Panc1 (cell line): ENCODE results near the gene C1QTNF4. TPM values are rescaled to one million over a fixed set of nuclear protein-coding genes. Genes with fewer than 3 reads are reported as not detected.
A peak's percentile ranks its signal among the peaks of the same experiment; 100 is the strongest.

ENCODE experiments used
- ATAC-seq: fragments of 200-7000 bp; cut with Tn5 transposase; 2 replicates; pipeline ENCODE4 v1.9.1; 2020; ENCODE audit warnings: mild to moderate bottlenecking, moderate library complexity
- BruUV-seq: library from RNA; stranded (reverse); fragments of 400-500 nt; replicated peaks from 2 replicates; lab custom pipeline; 2021; lab: Mats Ljungman, UMichigan
- CTCF ChIA-PET: fragments of 300-600 bp; sonication (Branson Sonifier 250); formaldehyde crosslinking; loops from one replicate; lab custom pipeline; 2022; ENCODE audit warnings: antibody characterized with exemption; lab: Charles Lee
- POLR2A ChIA-PET: fragments of 300-600 bp; sonication (Branson Sonifier 250); formaldehyde crosslinking; loops from one replicate; lab custom pipeline; 2022; ENCODE audit warnings: antibody characterized with exemption; lab: Charles Lee
- DNase-seq: peaks from one replicate; pipeline ENCODE4 v3.0.0-alpha.2; 2010; ENCODE audit warnings: low read depth, low spot score
- H3K27ac ChIP-seq: 2 replicates; pipeline ENCODE4 v1.5.1; 2011; ENCODE audit warnings: mild to moderate bottlenecking, low read length, inconsistent platforms
- H3K27me3 ChIP-seq: fragments of 200-500 bp; sonication (Bioruptor generic); 2 replicates; pipeline ENCODE4 v1.6.0; 2014; ENCODE audit warnings: low read length, inconsistent platforms; ENCODE audit not compliant: control insufficient read depth, insufficient read depth
- H3K36me3 ChIP-seq: fragments of 200-500 bp; sonication (Bioruptor generic); 2 replicates; pipeline ENCODE4 v1.5.1; 2014; ENCODE audit warnings: inconsistent platforms, mild to moderate bottlenecking, low read length, moderate library complexity; ENCODE audit not compliant: control insufficient read depth, insufficient read depth
- H3K4me1 ChIP-seq: 2 replicates; pipeline ENCODE4 v1.5.1; 2011; ENCODE audit warnings: inconsistent platforms, mild to moderate bottlenecking, low read length, moderate library complexity; ENCODE audit not compliant: control insufficient read depth, insufficient read depth
- H3K4me3 ChIP-seq, 2 experiments: 2 replicates each; pipeline ENCODE4 v1.5.1; 2011 to 2012; ENCODE audit warnings: low read depth in 2 of 2, low read length in 2 of 2, mild to moderate bottlenecking in 2 of 2, inconsistent platforms in 1 of 2, moderate library complexity in 1 of 2
- H3K9me3 ChIP-seq: fragments of 200-500 bp; sonication (Bioruptor generic); 2 replicates; pipeline ENCODE4 v1.5.1; 2014; ENCODE audit warnings: low read depth, mild to moderate bottlenecking, inconsistent platforms, low read length, moderate library complexity; ENCODE audit not compliant: control insufficient read depth, insufficient read depth
- CTCF ChIP-seq: fragments of 450-650 bp; IDR thresholded peaks from 2 replicates; pipeline ENCODE4 v1.5.1; 2017; ENCODE audit warnings: mild to moderate bottlenecking
- POLR2AphosphoS5 ChIP-seq: IDR thresholded peaks from 2 replicates; pipeline ENCODE4 v1.6.1; 2012; ENCODE audit warnings: mild to moderate bottlenecking, low read depth, low read length, moderate library complexity
- REST ChIP-seq, 2 experiments: IDR thresholded peaks; 2 replicates each; pipeline ENCODE4 v1.6.1; 2011 to 2012; ENCODE audit warnings: low read depth in 2 of 2, control low read depth in 1 of 2, low read length in 1 of 2, mild to moderate bottlenecking in 1 of 2, moderate library complexity in 1 of 2; ENCODE audit not compliant: insufficient read depth in 1 of 2
- SIN3A ChIP-seq: IDR thresholded peaks from 2 replicates; pipeline ENCODE4 v1.6.1; 2012; ENCODE audit warnings: low read depth, mild to moderate bottlenecking, low read length, moderate library complexity, borderline replicate concordance; ENCODE audit not compliant: insufficient read depth
- TCF7L2 ChIP-seq: IDR thresholded peaks from 2 replicates; pipeline ENCODE4 v1.6.1; 2011; ENCODE audit warnings: mild to moderate bottlenecking, low read depth, low read length, inconsistent platforms
- in situ Hi-C: cut with HindIII; loops from 2 replicates; pipeline ENCODE4 v1.10.0; 2016; ENCODE audit warnings: low sequenced_read_pairs, low pct_unique_long_range_greater_than_20kb
- intact Hi-C: fragments of 100-400 bp; cut with micrococcal nuclease; formaldehyde crosslinking; loops from one replicate; pipeline ENCODE4 v1.10.0; 2022; ENCODE audit not compliant: unreplicated experiment
- total RNA-seq: library from RNA; stranded (reverse); gene quantifications from one replicate; pipeline ENCODE4 v1.2.1, GENCODE V29; 2021; ENCODE audit not compliant: unreplicated experiment

C1QTNF4 gene
- total RNA-seq, 1 experiment from 2014 or later, result not detected

- H3K27me3 ChIP-seq, result no peaks in the 10 kb centered on the region
- in situ Hi-C loops (no loop called here), intact Hi-C loops (no loop called here)
- ChIA-PET POLR2A (no interaction called here), CTCF (no interaction called here)
- H3K27ac ChIP-seq, result no peak overlapping the region
- H3K4me1 ChIP-seq, result peaks cover 21% of the 10 kb centered on the region
- DNase-seq (no peak), ATAC-seq (peak; percentile 43; the same call in 1 of the 2 replicates)
- TSS peak; percentile 45 for BruUV-seq
- H3K9me3 ChIP-seq, result no peaks in the 10 kb centered on the region
- H3K4me3 ChIP-seq, result no peak overlapping the region
- peaks cover 18% of the 10 kb centered on the region for H3K36me3 ChIP-seq
- no peak for TF ChIP-seq TCF7L2
- TF ChIP-seq SIN3A, result no peak
These were observed 21.4 kb downstream of the C1QTNF4 start for GRCh38 chr11:47572715-47573255.

- no peak for ATAC-seq
- no peaks in the 10 kb centered on the region for H3K27me3 ChIP-seq
- intact Hi-C loops (no loop called here), in situ Hi-C loops (no loop called here)
- TSS peak; percentile 30 for BruUV-seq
- ChIA-PET CTCF (interaction anchor here (0.5 kb wide), 1 partner anchor 9 kb away, joined by 3 read pairs; no protein-coding TSS in a partner anchor), POLR2A (no interaction called here)
- H3K27ac ChIP-seq, result no peak overlapping the region
- H3K36me3 ChIP-seq, result peaks cover 18% of the 10 kb centered on the region
- no peak for TF ChIP-seq SIN3A
- TF ChIP-seq CTCF, result no peak
- TF ChIP-seq TCF7L2, result 0 out of 2 replicates have a peak, but pooled peaks have one; percentile 4
- TF ChIP-seq REST (IDR thresholded peaks at IDR 0.05; ENCODE audit: insufficient read depth in 1 of 2, low read depth in 2 of 2, low read length in 1 of 2), result no peak
- TF ChIP-seq POLR2AphosphoS5, result no peak
- no peak for DNase-seq
- no peak overlapping the region for H3K4me3 ChIP-seq
- H3K4me1 ChIP-seq, result peaks cover 12% of the 10 kb centered on the region
- H3K9me3 ChIP-seq, result no peaks in the 10 kb centered on the region
These were observed 22.3 kb downstream of the C1QTNF4 start for GRCh38 chr11:47571895-47572294.

GRCh38 chr11:47571357-47571729, 22.9 kb downstream of the C1QTNF4 start:
- intact Hi-C loops, result no loop called here
- Histone ChIP-seq H3K4me1 (peaks cover 16% of the 10 kb centered on the region), H3K27ac (no peak overlapping the region), H3K36me3 (peaks cover 18% of the 10 kb centered on the region), H3K9me3 (no peaks in the 10 kb centered on the region), H3K27me3 (no peaks in the 10 kb centered on the region), H3K4me3 (no peak overlapping the region)
- CTCF ChIA-PET, result no interaction called here
- no peak for ATAC-seq
- in situ Hi-C loops, result no loop called here
- no peak for TF ChIP-seq SIN3A
- TF ChIP-seq POLR2AphosphoS5, result no peak
- TF ChIP-seq CTCF, result no peak
- TF ChIP-seq TCF7L2, result no peak
- no peak for TF ChIP-seq REST (IDR thresholded peaks at IDR 0.05; ENCODE audit: insufficient read depth in 1 of 2, low read depth in 2 of 2, low read length in 1 of 2)
- POLR2A ChIA-PET, result no interaction called here
- no peak for DNase-seq
- no TSS peak for BruUV-seq
